CD4-positive, alpha-beta T cell treated with Interleukin-17A for 1 hour (primary cell): ENCODE results near the gene LCE1A.

Source experiments
- DNase-seq: peaks from one replicate; pipeline ENCODE4 v3.0.0-alpha.2; 2020

Gene LCE1A

GRCh38 chr1:152827173-152827572, at the start of gene LCE1A:
TSS of gene LCE1A (plus strand) at chr1:152827473. CDS start at chr1:152827473, 0 bp downstream.
- DNase-seq: no peak

- no peak for DNase-seq
Measured at GRCh38 chr1:152777510-152778137, 49.6 kb upstream of the LCE1A start.

GRCh38 chr1:152783095-152783494, 44.2 kb upstream of the LCE1A start:
- no peak for DNase-seq

GRCh38 chr1:152786077-152786476, 41.2 kb upstream of the LCE1A start, which contains the start of gene LCE1E:
TSS of gene LCE1E (plus strand) at chr1:152786257. CDS start at chr1:152787300, 1,043 bp downstream.
- DNase-seq: no peak

GRCh38 chr1:152795686-152796085, 31.6 kb upstream of the LCE1A start:
- DNase-seq: no peak

GRCh38 chr1:152796421-152796820, 30.9 kb upstream of the LCE1A start, which contains the start of gene LCE1D:
TSS of gene LCE1D (plus strand) at chr1:152796721. CDS start at chr1:152797795, 1,074 bp downstream.
- DNase-seq: no peak

- no peak for DNase-seq
Measured at GRCh38 chr1:152801333-152801732, 25.9 kb upstream of the LCE1A start.

- no peak for DNase-seq
Measured at GRCh38 chr1:152806576-152806975, 20.7 kb upstream of the LCE1A start, which contains the start of gene LCE1C. TSS of gene LCE1C (minus strand) at chr1:152806651. CDS start at chr1:152805478, 1,173 bp downstream.

GRCh38 chr1:152811050-152811449, 16.2 kb upstream of the LCE1A start:
- no peak for DNase-seq

- DNase-seq: no peak
Measured at GRCh38 chr1:152811671-152812070, 15.6 kb upstream of the LCE1A start, which contains the start of gene LCE1B. TSS of gene LCE1B (plus strand) at chr1:152811971. CDS start at chr1:152812447, 476 bp downstream.

- DNase-seq: no peak
Measured at GRCh38 chr1:152817309-152817708, 10.0 kb upstream of the LCE1A start.

GRCh38 chr1:152823294-152823693, 4.0 kb upstream of the LCE1A start:
- no peak for DNase-seq

- no peak for DNase-seq
Measured at GRCh38 chr1:152824964-152825363, 2.3 kb upstream of the LCE1A start.

GRCh38 chr1:152836870-152837269, 9.6 kb downstream of the LCE1A start:
- DNase-seq: no peak

- DNase-seq: no peak
Measured at GRCh38 chr1:152842556-152842955, 15.3 kb downstream of the LCE1A start, which contains the start of gene LCE6A. TSS of gene LCE6A (plus strand) at chr1:152842856. CDS start at chr1:152843521, 665 bp downstream.

GRCh38 chr1:152855661-152856060, 28.4 kb downstream of the LCE1A start:
- no peak for DNase-seq

- DNase-seq: no peak
Measured at GRCh38 chr1:152858062-152858461, 30.8 kb downstream of the LCE1A start.

GRCh38 chr1:152859696-152860095, 32.4 kb downstream of the LCE1A start, which contains the start of gene LCE7A:
TSS of gene LCE7A (plus strand) at chr1:152859996. CDS start at chr1:152860698, 702 bp downstream.
- DNase-seq: no peak

- no peak for DNase-seq
Measured at GRCh38 chr1:152860129-152860528, 32.9 kb downstream of the LCE1A start.

- DNase-seq: no peak
Measured at GRCh38 chr1:152861374-152861773, 34.1 kb downstream of the LCE1A start.

GRCh38 chr1:152864443-152864842, 37.2 kb downstream of the LCE1A start:
- no peak for DNase-seq

GRCh38 chr1:152866321-152866720, 39.0 kb downstream of the LCE1A start:
- DNase-seq: no peak

- DNase-seq: peak; percentile 58
Measured at GRCh38 chr1:152869808-152870419, 42.6 kb downstream of the LCE1A start.
